Liver (tissue), 3 donors: ENCODE data around the gene PCDH19.

ENCODE experiments used
- RXRA ChIP-seq, 2 donors: IDR thresholded peaks; 2 replicates each; pipeline ENCODE4 v1.6.1; 2017 to 2018; ENCODE audit warnings: antibody characterized with exemption in 2 of 2, mild to moderate bottlenecking in 1 of 2
- TAF1 ChIP-seq: conservative IDR thresholded peaks from 2 replicates; pipeline ENCODE4 v1.6.1; 2016; ENCODE audit warnings: antibody characterized with exemption, mild to moderate bottlenecking
- YY1 ChIP-seq: IDR thresholded peaks from 2 replicates; pipeline ENCODE4 v1.6.1; 2016; ENCODE audit warnings: antibody characterized with exemption, mild to moderate bottlenecking
- TF ChIP-seq, protein P1 (sequence below): fragments of 150-350 bp; IDR thresholded peaks from 2 replicates; pipeline ENCODE4 v1.5.1; 2017; ENCODE audit warnings: improper control_type of control experiment, low read depth, low read length; ENCODE audit not compliant: missing input control
- TF ChIP-seq, protein P2 (sequence below): IDR thresholded peaks from 2 replicates; pipeline ENCODE4 v1.6.1; 2016; ENCODE audit warnings: antibody characterized with exemption
- donor health status: healthy.
- donor health status: healthy.

GRCh38 chrX:100377826-100378225, 32.2 kb downstream of the PCDH19 start:
- TF ChIP-seq, protein P1, sequence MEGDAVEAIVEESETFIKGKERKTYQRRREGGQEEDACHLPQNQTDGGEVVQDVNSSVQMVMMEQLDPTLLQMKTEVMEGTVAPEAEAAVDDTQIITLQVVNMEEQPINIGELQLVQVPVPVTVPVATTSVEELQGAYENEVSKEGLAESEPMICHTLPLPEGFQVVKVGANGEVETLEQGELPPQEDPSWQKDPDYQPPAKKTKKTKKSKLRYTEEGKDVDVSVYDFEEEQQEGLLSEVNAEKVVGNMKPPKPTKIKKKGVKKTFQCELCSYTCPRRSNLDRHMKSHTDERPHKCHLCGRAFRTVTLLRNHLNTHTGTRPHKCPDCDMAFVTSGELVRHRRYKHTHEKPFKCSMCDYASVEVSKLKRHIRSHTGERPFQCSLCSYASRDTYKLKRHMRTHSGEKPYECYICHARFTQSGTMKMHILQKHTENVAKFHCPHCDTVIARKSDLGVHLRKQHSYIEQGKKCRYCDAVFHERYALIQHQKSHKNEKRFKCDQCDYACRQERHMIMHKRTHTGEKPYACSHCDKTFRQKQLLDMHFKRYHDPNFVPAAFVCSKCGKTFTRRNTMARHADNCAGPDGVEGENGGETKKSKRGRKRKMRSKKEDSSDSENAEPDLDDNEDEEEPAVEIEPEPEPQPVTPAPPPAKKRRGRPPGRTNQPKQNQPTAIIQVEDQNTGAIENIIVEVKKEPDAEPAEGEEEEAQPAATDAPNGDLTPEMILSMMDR, result no peak
- TF ChIP-seq, protein P2, sequence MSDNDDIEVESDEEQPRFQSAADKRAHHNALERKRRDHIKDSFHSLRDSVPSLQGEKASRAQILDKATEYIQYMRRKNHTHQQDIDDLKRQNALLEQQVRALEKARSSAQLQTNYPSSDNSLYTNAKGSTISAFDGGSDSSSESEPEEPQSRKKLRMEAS, result no peak
- no peak for TF ChIP-seq TAF1
- TF ChIP-seq YY1, result no peak
- no peak for TF ChIP-seq RXRA (IDR thresholded peaks at IDR 0.05)
